ENCODE measurements around the gene TTC19. TPM values are rescaled to one million over a fixed set of nuclear protein-coding genes. Genes with fewer than 3 reads are reported as not detected.

The TTC19 gene
- total RNA-seq, 3 donors from 2014 or later: 28.5 to 34.6 (median 29.8) TPM

GRCh38 chr17:16072031-16072430 is 72.4 kb downstream of the TTC19 start:
- Mint-ChIP-seq H3K27me3 (ENCODE audit: low read depth) (no peaks in the 10 kb centered on the region), H3K36me3 (ENCODE audit: insufficient read depth) (peaks cover 47% of the 10 kb centered on the region), H3K4me1 (ENCODE audit: low read depth) (peaks cover 4% of the 10 kb centered on the region)

GRCh38 chr17:16073845-16074244 is 74.2 kb downstream of the TTC19 start:
- H3K36me3 Mint-ChIP-seq (ENCODE audit: insufficient read depth): peaks cover 41% of the 10 kb centered on the region
- ATAC-seq: no peak
- H3K4me3 Mint-ChIP-seq: no peak overlapping the region
- no peaks in the 10 kb centered on the region for H3K9me3 Mint-ChIP-seq
- H3K4me1 Mint-ChIP-seq (ENCODE audit: low read depth): no peaks in the 10 kb centered on the region
- no peak for DNase-seq
- no peaks in the 10 kb centered on the region for H3K27me3 Mint-ChIP-seq (ENCODE audit: low read depth)

More at GRCh38 chr17:16072031-16072430, 72.4 kb downstream of the TTC19 start:
- no peak overlapping the region for H3K4me3 Mint-ChIP-seq
- DNase-seq: no peak
- no peaks in the 10 kb centered on the region for H3K9me3 Mint-ChIP-seq
- no peak for ATAC-seq

- no peaks in the 10 kb centered on the region for H3K4me1 Mint-ChIP-seq (ENCODE audit: low read depth)
- ATAC-seq (no peak), DNase-seq (no peak)
- no peak overlapping the region for H3K4me3 Mint-ChIP-seq
- H3K9me3 Mint-ChIP-seq: no peaks in the 10 kb centered on the region
- peaks cover 44% of the 10 kb centered on the region for H3K36me3 Mint-ChIP-seq (ENCODE audit: insufficient read depth)
- H3K27me3 Mint-ChIP-seq (ENCODE audit: low read depth): no peaks in the 10 kb centered on the region
These were observed 74.8 kb downstream of the TTC19 start for GRCh38 chr17:16074423-16074822.

- H3K9me3 Mint-ChIP-seq: no peaks in the 10 kb centered on the region
- ATAC-seq (no peak), DNase-seq (no peak)
- H3K36me3 Mint-ChIP-seq (ENCODE audit: insufficient read depth): peaks cover 41% of the 10 kb centered on the region
- H3K27me3 Mint-ChIP-seq (ENCODE audit: low read depth): no peaks in the 10 kb centered on the region
- H3K4me3 Mint-ChIP-seq: no peak overlapping the region
- no peaks in the 10 kb centered on the region for H3K4me1 Mint-ChIP-seq (ENCODE audit: low read depth)
These were observed 76.3 kb downstream of the TTC19 start for GRCh38 chr17:16075949-16076348.

Other genes with a start within 250 kb of the TTC19 start
- gene ADORA2B, start 54.7 kb upstream of the TTC19 start, total RNA-seq: 1 to 10 TPM in 2 of 3 donors, under 1 TPM in 1; 0.32 to 1.2 (median 1.1) TPM
- 1 to 10 TPM; 7.2 to 9.7 (median 9.5) TPM for gene ZSWIM7, start 120 bp upstream of the TTC19 start, total RNA-seq
- gene NCOR1, start 215.7 kb downstream of the TTC19 start, total RNA-seq: 100 to 1,000 TPM in 1 of 3 donors, 10 to 100 TPM in 2; 86.4 to 107 (median 92.2) TPM
- 10 to 100 TPM; 32.7 to 44.7 (median 35.0) TPM for gene PIGL, start 217.4 kb downstream of the TTC19 start, total RNA-seq